Fibroblast of lung (primary cell): Measurements from ENCODE around the gene EFNA1. TPM values are rescaled to one million over a fixed set of nuclear protein-coding genes. Genes with fewer than 3 reads are reported as not detected.

ENCODE experiments used
- DNase-seq, 2 donors: peaks; one replicate each; pipeline versions ENCODE4 v3.0.0 to v3.0.0-alpha.2; 2010; ENCODE audit warnings: low read depth in 2 of 2
- H2AFZ ChIP-seq: 2 replicates; pipeline ENCODE4 v1.5.1; 2012; ENCODE audit warnings: low read length, control low read depth, inconsistent platforms
- H3K27ac ChIP-seq: 2 replicates; pipeline ENCODE4 v1.5.1; 2011; ENCODE audit warnings: low read length, control low read depth; ENCODE audit not compliant: insufficient read depth
- H3K27me3 ChIP-seq: 2 replicates; pipeline ENCODE4 v1.5.1; 2011; ENCODE audit warnings: mild to moderate bottlenecking, low read length; ENCODE audit not compliant: control insufficient read depth, insufficient read depth
- H3K36me3 ChIP-seq: 2 replicates; pipeline ENCODE4 v1.5.1; 2011; ENCODE audit warnings: low read length; ENCODE audit not compliant: control insufficient read depth, insufficient read depth
- H3K4me1 ChIP-seq: 2 replicates; pipeline ENCODE4 v1.5.1; 2011; ENCODE audit warnings: low read length; ENCODE audit not compliant: control insufficient read depth, insufficient read depth; ENCODE audit errors: extremely low read depth
- H3K4me2 ChIP-seq: 2 replicates; pipeline ENCODE4 v1.5.1; 2011; ENCODE audit warnings: low read length, control low read depth; ENCODE audit not compliant: insufficient read depth; ENCODE audit errors: extremely low read depth
- H3K4me3 ChIP-seq, 4 experiments: fragments of 200-600 bp in 1 of 4; sonication (generic) in 1 of 4; replicated peaks in 1 of 4; 2 replicates each; pipeline ENCODE4 v1.5.1; 2011 to 2016; ENCODE audit warnings: low read length in 4 of 4, low read depth in 3 of 4, mild to moderate bottlenecking in 3 of 4, control low read depth in 2 of 4, inconsistent platforms in 1 of 4, mixed read lengths in 1 of 4; ENCODE audit not compliant: insufficient read depth in 1 of 4; ENCODE audit errors: control extremely low read depth in 1 of 4
- H3K79me2 ChIP-seq: 2 replicates; pipeline ENCODE4 v1.5.1; 2012; ENCODE audit warnings: mild to moderate bottlenecking, low read length, inconsistent platforms; ENCODE audit not compliant: control insufficient read depth, insufficient read depth
- H3K9ac ChIP-seq: 2 replicates; pipeline ENCODE4 v1.5.1; 2011; ENCODE audit warnings: mild to moderate bottlenecking, low read length, control low read depth; ENCODE audit not compliant: insufficient read depth
- H3K9me3 ChIP-seq: 2 replicates; pipeline ENCODE4 v1.5.1; 2012; ENCODE audit warnings: low read depth, low read length; ENCODE audit not compliant: control insufficient read depth, insufficient read depth
- H4K20me1 ChIP-seq: 2 replicates; pipeline ENCODE4 v1.5.1; 2011; ENCODE audit warnings: low read length; ENCODE audit not compliant: control insufficient read depth, insufficient read depth; ENCODE audit errors: extremely low read depth
- CTCF ChIP-seq, 2 donors: IDR thresholded peaks in 1 of 2; conservative IDR thresholded peaks in 1 of 2; 1 replicate in 1 of 2; 2 replicates in 1 of 2; pipeline ENCODE4 v1.5.1; 2011 to 2012; ENCODE audit warnings: low read length in 2 of 2, control low read depth in 1 of 2, inconsistent platforms in 1 of 2, low read depth in 1 of 2, mild to moderate bottlenecking in 1 of 2
- EZH2 ChIP-seq: IDR thresholded peaks from 2 replicates; pipeline ENCODE4 v1.5.1; 2012; ENCODE audit warnings: low read length, control low read depth, mild to moderate bottlenecking; ENCODE audit errors: missing control alignments
- polyA plus RNA-seq, 2 donors: library from polyadenylated mRNA; depleted of rRNA in 1 of 2; stranded (reverse) in 1 of 2; unstranded in 1 of 2; fragments of >200 nt; gene quantifications; 2 replicates each; pipeline ENCODE4 v1.2.1, GENCODE V29; 2011 to 2012; ENCODE audit warnings: missing spikeins in 1 of 2
- total RNA-seq: library from RNA; depleted of rRNA; stranded (reverse); fragments of >200 nt; gene quantifications from 2 replicates; pipeline ENCODE4 v1.2.1, GENCODE V29; 2014

Gene EFNA1
- total and polyA plus RNA-seq, 2 donors (not counting 1 experiment from before 2014, with no cell fraction given) = 0.07 TPM; not detected in 1

- H2AFZ ChIP-seq = no peak overlapping the region
- H3K36me3 ChIP-seq = no peaks in the 10 kb centered on the region
- no peak overlapping the region for H3K27ac ChIP-seq
- H3K4me3 ChIP-seq = no peak overlapping the region
- H3K9ac ChIP-seq = no peak overlapping the region
- no peak for DNase-seq
- H3K4me2 ChIP-seq = no peak overlapping the region
- no peaks in the 10 kb centered on the region for H3K9me3 ChIP-seq
- peaks cover 12% of the 10 kb centered on the region for H3K27me3 ChIP-seq
- H3K4me1 ChIP-seq = no peaks in the 10 kb centered on the region
- H3K79me2 ChIP-seq = no peaks in the 10 kb centered on the region
- TF ChIP-seq EZH2 = no peak
- no peak for TF ChIP-seq CTCF (conservative IDR thresholded peaks at IDR 0.05 in 1 of 2, IDR thresholded peaks at IDR 0.05 in 1 of 2; ENCODE audit: low read depth in 1 of 2, low read length in 2 of 2)
- H4K20me1 ChIP-seq = no peaks in the 10 kb centered on the region
Measured at GRCh38 chr1:155106862-155107261, 20.8 kb upstream of the EFNA1 start.

- TF ChIP-seq EZH2 (peak; percentile 15), CTCF (conservative IDR thresholded peaks at IDR 0.05 in 1 of 2, IDR thresholded peaks at IDR 0.05 in 1 of 2; ENCODE audit: low read depth in 1 of 2, low read length in 2 of 2) (no peak)
- Histone ChIP-seq H3K4me2 (no peak overlapping the region), H3K9me3 (no peaks in the 10 kb centered on the region), H3K36me3 (no peaks in the 10 kb centered on the region), H3K9ac (no peak overlapping the region), H3K27me3 (peaks cover 12% of the 10 kb centered on the region), H3K4me1 (no peaks in the 10 kb centered on the region), H3K27ac (no peak overlapping the region), H4K20me1 (no peaks in the 10 kb centered on the region), H3K79me2 (no peaks in the 10 kb centered on the region), H3K4me3 (no peak overlapping the region), H2AFZ (no peak overlapping the region)
- DNase-seq = no peak
Measured at GRCh38 chr1:155107309-155108264, 20.1 kb upstream of the EFNA1 start.

- no peak for TF ChIP-seq EZH2
- no peak for TF ChIP-seq CTCF (conservative IDR thresholded peaks at IDR 0.05 in 1 of 2, IDR thresholded peaks at IDR 0.05 in 1 of 2; ENCODE audit: low read depth in 1 of 2, low read length in 2 of 2)
- Histone ChIP-seq H3K9ac (no peak overlapping the region), H3K79me2 (no peaks in the 10 kb centered on the region), H4K20me1 (no peaks in the 10 kb centered on the region), H3K9me3 (no peaks in the 10 kb centered on the region), H2AFZ (no peak overlapping the region), H3K27ac (no peak overlapping the region), H3K4me2 (no peak overlapping the region), H3K4me3 (no peak overlapping the region), H3K4me1 (no peaks in the 10 kb centered on the region), H3K36me3 (no peaks in the 10 kb centered on the region), H3K27me3 (peaks cover 12% of the 10 kb centered on the region)
- no peak for DNase-seq
Measured at GRCh38 chr1:155108296-155108695, 19.4 kb upstream of the EFNA1 start.
